Activated CD8-positive, alpha-beta memory T cell treated with anti-CD3 and anti-CD28 coated beads for 48 hours (primary cell): Measurements from ENCODE around the gene CDK15.
"Not testable (repeated sequence)": the region's sequence is repeated elsewhere in the genome, so short reads cannot be mapped to it uniquely, and the experiment has no call there.

ENCODE experiments used
- DNase-seq, 3 experiments: peaks; one replicate each; pipeline ENCODE4 v3.0.0-alpha.2; 2020; ENCODE audit warnings: low read depth in 2 of 3, low spot score in 2 of 3

Gene CDK15

DNA sequence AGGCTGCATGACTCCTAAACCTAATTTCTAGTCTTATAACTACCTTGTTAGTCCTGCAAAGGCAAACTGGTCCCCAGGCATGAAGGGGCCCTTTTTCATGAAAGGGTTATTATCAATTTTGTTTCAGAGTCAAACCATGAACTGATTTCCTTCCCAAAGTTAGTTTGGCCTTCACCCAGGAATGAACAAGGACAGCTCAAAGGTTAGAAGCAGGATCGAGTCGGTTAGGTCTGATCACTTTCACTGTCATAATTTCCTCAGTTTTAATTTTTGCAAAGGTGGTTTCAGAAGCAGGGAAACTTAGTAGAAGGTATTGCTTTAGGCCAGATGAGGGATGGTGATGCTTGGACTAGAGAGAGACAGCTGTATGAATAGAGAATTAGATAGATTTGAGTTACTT is 16.9 kb upstream of the CDK15 start:
- DNase-seq, result no peak

- DNase-seq, result no peak
Observed at GRCh38 chr2:201790291-201790690, 16.0 kb upstream of the CDK15 start.

GRCh38 chr2:201790989-201791388 is 15.3 kb upstream of the CDK15 start:
- no peak for DNase-seq

- no peak for DNase-seq
Observed at GRCh38 chr2:201793631-201794030, 12.7 kb upstream of the CDK15 start.

GRCh38 chr2:201794294-201794693 is 12.0 kb upstream of the CDK15 start:
- DNase-seq, result no peak

- no peak for DNase-seq
Observed at GRCh38 chr2:201795607-201796477, 10.5 kb upstream of the CDK15 start.

- no peak for DNase-seq
Observed at GRCh38 chr2:201796478-201796865, 9.9 kb upstream of the CDK15 start.

GRCh38 chr2:201797175-201797840 is 9.0 kb upstream of the CDK15 start:
- no peak for DNase-seq

- DNase-seq, result no peak
Observed at GRCh38 chr2:201798252-201798913, 8.0 kb upstream of the CDK15 start.

DNA sequence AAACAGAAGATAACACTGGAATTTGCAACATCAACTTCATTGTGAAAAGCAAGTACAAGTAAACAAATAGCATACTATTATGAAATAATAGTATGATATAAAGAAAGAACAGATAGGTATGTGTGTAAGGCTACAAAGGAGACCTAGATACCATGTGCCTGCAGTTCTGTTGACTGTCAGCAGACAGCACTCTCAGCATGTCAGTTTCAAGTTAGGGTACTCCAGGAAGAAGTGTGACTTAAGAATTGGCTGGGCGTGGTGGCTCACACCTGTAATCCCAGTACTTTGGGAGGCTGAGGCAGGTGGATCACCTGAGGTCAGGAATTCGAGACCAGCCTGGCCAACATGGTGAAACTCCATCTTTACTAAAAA is 7.4 kb upstream of the CDK15 start:
- not testable (repeated sequence) for DNase-seq

GRCh38 chr2:201807452-201807999 is 1.2 kb downstream of the CDK15 start:
- DNase-seq, result no peak

GRCh38 chr2:201808027-201808426 is 1.7 kb downstream of the CDK15 start:
- no peak for DNase-seq

GRCh38 chr2:201809633-201810032 is 3.3 kb downstream of the CDK15 start:
- DNase-seq, result no peak

DNA sequence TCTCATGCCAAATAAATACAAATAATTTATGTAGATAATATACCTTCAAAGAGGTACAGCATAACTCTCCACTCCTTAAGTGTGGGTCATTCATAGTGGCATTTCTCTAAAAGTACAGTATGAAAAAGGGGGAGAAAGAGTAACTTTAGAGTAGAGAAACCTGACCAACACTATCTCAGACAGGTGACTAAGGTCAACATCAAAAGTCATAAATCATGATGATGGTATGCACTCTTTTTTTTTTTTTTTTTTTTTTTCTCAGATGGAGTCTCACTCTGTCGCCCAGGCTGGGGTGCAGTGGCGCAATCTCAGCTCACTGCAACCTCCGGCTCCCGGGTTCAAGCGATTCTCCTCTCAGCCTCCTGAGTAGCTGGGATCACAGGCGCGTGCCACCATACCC is 4.3 kb downstream of the CDK15 start:
- not testable (repeated sequence) for DNase-seq

- no peak for DNase-seq
Observed at GRCh38 chr2:201813996-201814760, 7.8 kb downstream of the CDK15 start.

DNA sequence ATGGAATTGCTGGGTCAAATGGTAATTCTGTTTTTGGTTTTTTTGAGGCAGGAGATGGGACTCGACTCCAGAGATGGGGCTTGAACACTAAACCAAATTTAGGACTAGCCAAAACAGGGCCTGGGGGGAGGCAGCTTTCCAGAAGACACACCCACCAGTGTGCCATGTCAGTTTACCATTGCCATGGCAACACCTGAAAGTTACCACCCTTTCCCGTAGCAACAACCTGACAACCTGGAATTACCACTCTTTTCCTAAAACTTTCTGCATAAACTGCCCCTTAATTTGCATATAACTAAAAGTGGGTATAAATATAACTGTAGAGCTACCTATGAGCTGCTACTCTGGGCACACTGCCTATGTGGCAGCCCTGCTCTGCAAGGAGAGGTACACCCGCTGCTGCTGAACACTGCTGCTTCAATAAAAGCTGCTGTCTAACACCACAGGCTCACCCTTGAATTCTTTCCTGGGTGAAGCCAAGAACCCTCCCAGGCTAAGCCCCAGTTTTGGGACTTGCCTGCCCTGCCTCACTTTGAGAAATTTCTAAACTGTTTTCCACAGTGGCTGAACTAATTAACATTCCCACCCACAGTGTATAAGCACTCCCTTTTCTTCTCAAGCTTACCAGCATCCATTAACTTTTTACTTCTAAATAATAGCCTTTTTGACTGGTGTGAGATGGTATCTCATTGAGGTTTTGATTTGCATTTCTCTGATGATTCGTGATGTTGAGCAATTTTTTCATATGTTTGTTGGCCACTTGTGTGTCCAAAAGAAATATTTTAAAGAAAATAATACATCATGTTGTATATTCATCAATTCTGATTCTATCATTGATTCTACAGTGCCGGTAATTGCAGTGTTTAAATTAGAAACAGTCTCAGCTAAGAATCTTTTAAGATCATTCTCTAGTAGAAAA is 10.6 kb downstream of the CDK15 start:
- no peak for DNase-seq

DNA sequence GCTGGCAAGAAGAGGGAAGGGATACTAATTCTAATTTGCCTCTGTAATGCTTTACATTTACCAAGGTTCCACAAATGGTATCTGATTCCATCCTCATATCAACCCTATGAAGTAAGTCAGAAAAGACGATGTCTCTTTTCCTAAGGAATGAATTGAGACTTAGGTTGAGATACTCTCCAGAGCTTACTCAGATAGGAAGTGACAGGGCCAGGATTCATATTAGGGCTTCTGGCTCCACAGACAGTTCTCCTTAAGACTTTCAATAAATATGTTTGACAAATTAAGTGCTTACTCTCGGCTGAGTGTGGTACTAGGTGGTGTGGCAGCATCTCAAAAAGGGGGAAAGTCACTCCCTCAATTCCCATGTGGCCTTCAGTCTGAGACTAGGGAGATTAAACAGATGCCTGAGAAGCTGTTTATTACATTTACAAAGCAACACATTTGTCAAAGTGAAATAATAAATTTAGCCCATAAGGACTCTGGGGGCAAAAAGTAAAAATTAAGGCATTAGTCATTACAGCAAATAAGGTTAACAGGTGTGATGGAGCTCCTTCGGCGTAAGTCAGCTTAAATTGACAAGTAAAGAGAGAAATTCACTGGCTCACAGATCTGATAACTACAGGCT is 14.2 kb downstream of the CDK15 start:
- no peak for DNase-seq

DNA sequence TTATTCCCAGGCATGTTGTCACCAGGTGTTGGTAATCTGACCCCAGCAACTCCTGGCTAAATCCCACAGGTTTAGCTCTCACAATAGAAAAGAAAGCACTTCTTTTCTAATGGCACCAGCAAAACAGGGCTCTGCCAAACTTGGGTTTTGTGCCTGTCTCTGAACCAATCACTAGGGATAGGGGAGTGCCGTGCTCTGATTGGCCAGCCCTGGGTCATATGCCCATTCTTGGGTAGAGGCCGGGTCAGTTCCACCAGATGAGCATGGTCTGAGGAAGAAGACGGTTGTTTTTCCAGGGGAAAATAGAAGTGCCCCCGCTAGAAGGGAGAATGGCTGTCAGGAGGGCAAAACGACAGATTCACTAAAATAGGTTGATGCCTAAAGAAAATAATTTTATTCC is 14.7 kb downstream of the CDK15 start:
- no peak for DNase-seq

DNA sequence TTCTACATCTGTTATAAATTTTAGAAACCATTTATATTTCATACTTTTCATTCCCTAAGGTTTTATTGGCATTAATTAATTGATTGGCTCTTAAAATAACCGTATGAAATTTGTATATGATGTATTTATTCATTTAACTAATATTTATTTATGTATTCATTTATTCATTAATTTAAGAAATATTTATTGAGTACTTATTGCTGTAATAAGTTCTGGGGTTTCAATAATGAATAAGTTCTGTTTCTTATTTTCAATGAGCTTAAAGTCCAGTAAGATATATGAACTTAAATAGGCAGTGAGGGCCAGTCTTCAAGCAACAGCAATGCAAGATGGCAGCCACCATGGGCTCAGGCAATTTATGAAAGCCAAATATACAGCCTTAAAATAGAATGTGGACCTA is 17.9 kb downstream of the CDK15 start:
- no peak for DNase-seq

GRCh38 chr2:201827621-201828020 is 21.3 kb downstream of the CDK15 start:
- no peak for DNase-seq
